ENCODE data around the gene PLEKHJ1. TPM values are rescaled to one million over a fixed set of nuclear protein-coding genes. Genes with fewer than 3 reads are reported as not detected.

PLEKHJ1 gene
- total RNA-seq, 4 donors from 2014 or later, result 156 to 298 (median 227) TPM

GRCh38 chr19:2226051-2226839 is 9.9 kb downstream of the PLEKHJ1 start:
- peak overlapping the region in 1 of 4 donors; percentile 75 for H3K27ac ChIP-seq
- no peak overlapping the region for H3K4me3 ChIP-seq
- no peaks in the 10 kb centered on the region for H3K9me3 ChIP-seq
- TF ChIP-seq, protein P1, sequence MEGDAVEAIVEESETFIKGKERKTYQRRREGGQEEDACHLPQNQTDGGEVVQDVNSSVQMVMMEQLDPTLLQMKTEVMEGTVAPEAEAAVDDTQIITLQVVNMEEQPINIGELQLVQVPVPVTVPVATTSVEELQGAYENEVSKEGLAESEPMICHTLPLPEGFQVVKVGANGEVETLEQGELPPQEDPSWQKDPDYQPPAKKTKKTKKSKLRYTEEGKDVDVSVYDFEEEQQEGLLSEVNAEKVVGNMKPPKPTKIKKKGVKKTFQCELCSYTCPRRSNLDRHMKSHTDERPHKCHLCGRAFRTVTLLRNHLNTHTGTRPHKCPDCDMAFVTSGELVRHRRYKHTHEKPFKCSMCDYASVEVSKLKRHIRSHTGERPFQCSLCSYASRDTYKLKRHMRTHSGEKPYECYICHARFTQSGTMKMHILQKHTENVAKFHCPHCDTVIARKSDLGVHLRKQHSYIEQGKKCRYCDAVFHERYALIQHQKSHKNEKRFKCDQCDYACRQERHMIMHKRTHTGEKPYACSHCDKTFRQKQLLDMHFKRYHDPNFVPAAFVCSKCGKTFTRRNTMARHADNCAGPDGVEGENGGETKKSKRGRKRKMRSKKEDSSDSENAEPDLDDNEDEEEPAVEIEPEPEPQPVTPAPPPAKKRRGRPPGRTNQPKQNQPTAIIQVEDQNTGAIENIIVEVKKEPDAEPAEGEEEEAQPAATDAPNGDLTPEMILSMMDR (IDR thresholded peaks at IDR 0.05), result no peak
- TF ChIP-seq POLR2A (IDR thresholded peaks at IDR 0.05), result no peak
- no peak for DNase-seq
- H3K27me3 ChIP-seq, result no peaks in the 10 kb centered on the region
- peaks cover 0 to 5% (median 2%) of the 10 kb centered on the region in 4 donors for H3K4me1 ChIP-seq
- peaks cover 0 to 96% (median 0%) of the 10 kb centered on the region in 3 donors for H3K36me3 ChIP-seq

GRCh38 chr19:2225415-2226050 is 10.6 kb downstream of the PLEKHJ1 start:
- peak overlapping the region in 1 of 4 donors; percentile 75 for H3K27ac ChIP-seq
- no peaks in the 10 kb centered on the region for H3K27me3 ChIP-seq
- TF ChIP-seq POLR2A (IDR thresholded peaks at IDR 0.05), result no peak
- TF ChIP-seq, protein P1 (IDR thresholded peaks at IDR 0.05), result no peak
- no peak for DNase-seq
- no peaks in the 10 kb centered on the region for H3K9me3 ChIP-seq
- peaks cover 0 to 99% (median 0%) of the 10 kb centered on the region in 3 donors for H3K36me3 ChIP-seq
- no peak overlapping the region for H3K4me3 ChIP-seq
- peaks cover 0 to 5% (median 2%) of the 10 kb centered on the region in 4 donors for H3K4me1 ChIP-seq

DNA sequence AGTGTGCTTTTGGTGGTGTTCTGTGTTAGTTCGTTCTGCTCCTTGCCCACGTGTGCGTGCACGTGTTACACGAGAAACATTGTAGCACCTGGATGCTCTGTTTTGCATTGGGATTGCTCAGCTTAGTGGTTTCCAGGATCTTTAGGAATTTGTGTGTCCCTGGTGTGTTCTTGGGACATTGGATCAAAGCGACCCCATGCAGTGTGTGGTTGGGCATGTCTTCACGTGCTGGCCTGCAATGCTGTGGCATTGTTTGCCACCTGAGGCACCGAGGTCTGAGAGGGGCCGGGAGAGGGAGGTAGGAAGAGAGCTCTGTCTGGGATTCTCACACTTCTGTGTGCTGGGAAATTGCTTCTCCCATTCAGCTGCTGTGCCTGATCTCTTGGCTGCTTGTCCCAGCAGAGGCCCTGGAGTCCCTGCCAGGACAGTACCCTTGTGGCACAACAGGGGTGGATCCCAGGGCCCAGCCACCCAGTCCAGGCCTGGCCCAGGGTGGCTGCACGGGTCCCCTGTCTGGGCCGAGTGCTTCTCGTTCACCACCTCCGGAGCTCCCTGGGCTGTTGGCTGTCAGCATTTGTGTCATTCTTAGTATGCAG is 11.3 kb downstream of the PLEKHJ1 start:
- H3K9me3 ChIP-seq, result no peaks in the 10 kb centered on the region
- peaks cover 0 to 99% (median 0%) of the 10 kb centered on the region in 3 donors for H3K36me3 ChIP-seq
- no peak overlapping the region for H3K4me3 ChIP-seq
- H3K27me3 ChIP-seq, result no peaks in the 10 kb centered on the region
- peak overlapping the region in 2 of 4 donors; percentile 16 to 75 for H3K27ac ChIP-seq
- H3K4me1 ChIP-seq, result peaks cover 0 to 5% (median 2%) of the 10 kb centered on the region in 4 donors
- DNase-seq, result no peak
- TF ChIP-seq POLR2A (IDR thresholded peaks at IDR 0.05), result no peak
- TF ChIP-seq, protein P1 (IDR thresholded peaks at IDR 0.05), result no peak

- H3K9me3 ChIP-seq, result no peaks in the 10 kb centered on the region
- H3K4me3 ChIP-seq, result no peak overlapping the region
- H3K36me3 ChIP-seq, result peaks cover 0 to 99% (median 0%) of the 10 kb centered on the region in 3 donors
- H3K27me3 ChIP-seq, result no peaks in the 10 kb centered on the region
- TF ChIP-seq POLR2A (IDR thresholded peaks at IDR 0.05), result no peak
- TF ChIP-seq, protein P1 (IDR thresholded peaks at IDR 0.05), result no peak
- H3K27ac ChIP-seq, result peak overlapping the region in 2 of 4 donors; percentile 16 to 75
- H3K4me1 ChIP-seq, result peaks cover 0 to 5% (median 2%) of the 10 kb centered on the region in 4 donors
- DNase-seq, result peak in 2 of 3 donors; percentile 87 to 89
Observed at GRCh38 chr19:2223959-2224358, 12.2 kb downstream of the PLEKHJ1 start.

GRCh38 chr19:2223391-2223790 is 12.7 kb downstream of the PLEKHJ1 start:
- no peak overlapping the region for H3K4me3 ChIP-seq
- no peaks in the 10 kb centered on the region for H3K27me3 ChIP-seq
- peak overlapping the region in 2 of 4 donors; percentile 40 to 75 for H3K27ac ChIP-seq
- H3K9me3 ChIP-seq, result no peaks in the 10 kb centered on the region
- peaks cover 0 to 5% (median 2%) of the 10 kb centered on the region in 4 donors for H3K4me1 ChIP-seq
- no peak for DNase-seq
- TF ChIP-seq POLR2A (IDR thresholded peaks at IDR 0.05), result no peak
- TF ChIP-seq, protein P1 (IDR thresholded peaks at IDR 0.05), result no peak
- peaks cover 0 to 98% (median 0%) of the 10 kb centered on the region in 3 donors for H3K36me3 ChIP-seq
